Measurements from ENCODE around the gene PIGR. TPM values are rescaled to one million over a fixed set of nuclear protein-coding genes. Genes with fewer than 3 reads are reported as not detected.

Gene PIGR
- total and polyA plus RNA-seq, 2 of the 4 experiments (the other 2 are of a cell fraction): not detected

DNA sequence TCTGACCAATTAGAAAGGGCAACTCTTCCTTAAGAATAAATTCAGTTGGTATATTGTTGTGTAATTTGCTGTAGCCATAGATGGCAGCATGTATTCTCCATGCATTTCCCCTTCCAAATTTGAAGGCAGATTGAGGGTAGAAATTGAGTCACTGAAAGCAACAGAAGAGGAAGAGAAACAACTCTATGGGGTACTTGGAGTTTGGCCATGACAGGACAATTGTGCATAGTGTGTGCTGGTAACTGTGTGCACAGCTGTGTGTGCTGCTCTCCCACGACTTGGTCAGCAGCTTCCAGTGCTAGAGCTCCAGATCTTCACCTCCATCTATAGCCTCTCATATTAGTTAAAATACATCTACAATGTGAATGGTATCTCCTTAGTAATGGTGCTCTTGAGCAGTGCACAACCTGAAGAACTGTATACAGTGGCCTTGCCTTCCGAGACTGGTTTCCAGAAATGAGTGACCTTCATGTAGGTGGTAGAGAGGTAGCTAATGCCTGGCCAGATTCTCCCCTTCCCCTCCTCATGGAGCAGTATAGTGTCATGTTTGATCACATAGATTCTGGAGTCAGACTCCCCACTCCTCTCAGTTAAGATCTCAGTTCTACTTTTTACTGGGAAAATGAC is 24.9 kb upstream of the PIGR start:
- no peak for ATAC-seq (ENCODE audit: low read depth)
- H4K5ac ChIP-seq (ENCODE audit: low read depth, low read length): no peak overlapping the region

More for the DNA sequence above, 24.9 kb upstream of the PIGR start:
- WGBS, 2 experiments (ENCODE audit: extremely low coverage in 2 of 2, insufficient read length in 1 of 2): no CpG with 5 or more reads among the region's 2 CpGs
- no peaks in the 10 kb centered on the region for H3K36me3 ChIP-seq (ENCODE audit: control insufficient read depth, insufficient read depth, low read length)
- no peak overlapping the region for H2BK5ac ChIP-seq (ENCODE audit: low read depth, low read length, poor library complexity, severe bottlenecking)
- no peaks in the 10 kb centered on the region for H4K20me1 ChIP-seq (ENCODE audit: insufficient read depth, low read length)
- H3K4ac ChIP-seq (ENCODE audit: low read depth, low read length): no peak overlapping the region
- H3K9me1 ChIP-seq (ENCODE audit: insufficient read depth, low read length): 0 out of 2 replicates have a peak, but pooled peaks cover 2% of the 10 kb centered on the region
- CTCF ChIA-PET: interaction anchor here (1.6 kb wide), 1 partner anchor 11 kb away, joined by 12 read pairs; no protein-coding TSS in a partner anchor
- no peak overlapping the region for H3K4me3 ChIP-seq (ENCODE audit: insufficient read depth, low read depth, low read length)
- H3K9ac ChIP-seq (ENCODE audit: low read depth, low read length): no peak overlapping the region
- in situ Hi-C loops (cut with MboI; ENCODE audit: low sequenced_read_pairs) (no loop called here), intact Hi-C loops (cut with micrococcal nuclease) (no loop called here), dilution Hi-C loops (cut with HindIII; ENCODE audit: low sequenced_read_pairs, unreplicated experiment) (no loop called here)
- H2AK9ac ChIP-seq (replicated peaks; ENCODE audit: low read depth, low read length, poor library complexity): no peak overlapping the region
- H2AFZ ChIP-seq (replicated peaks; ENCODE audit: low read length, poor library complexity): no peak overlapping the region
- no peaks in the 10 kb centered on the region for H3K4me1 ChIP-seq (ENCODE audit: control insufficient read depth, insufficient read depth, low read length)
- H4K91ac ChIP-seq (ENCODE audit: insufficient read depth, low read depth, low read length): no peak overlapping the region
- H3K14ac ChIP-seq (replicated peaks; ENCODE audit: low read depth, low read length): no peak overlapping the region
- H3K27me3 ChIP-seq (ENCODE audit: control insufficient read depth, insufficient read depth, low read length): peaks cover 46% of the 10 kb centered on the region
- H2BK15ac ChIP-seq (ENCODE audit: low read depth, low read length): no peak overlapping the region
- H3K18ac ChIP-seq (ENCODE audit: low read depth, low read length): no peak overlapping the region
- no peak overlapping the region for H3K27ac ChIP-seq (ENCODE audit: insufficient read depth, low read length)
- no peak for DNase-seq
- H3K56ac ChIP-seq (ENCODE audit: extremely low read depth, insufficient read depth, low read length): no peak overlapping the region
- H2BK20ac ChIP-seq (ENCODE audit: low read depth, low read length): no peak overlapping the region
- H3K79me1 ChIP-seq (ENCODE audit: low read depth in 1 of 2, low read length in 2 of 2): no peaks in the 10 kb centered on the region
- POLR2A ChIA-PET (ENCODE audit: unreplicated experiment): no interaction called here
- H4K8ac ChIP-seq (ENCODE audit: low read depth in 2 of 2, low read length in 2 of 2): no peak overlapping the region
- H2BK120ac ChIP-seq (ENCODE audit: low read depth, low read length): no peak overlapping the region
- TF ChIP-seq USF2 (IDR thresholded peaks at IDR 0.05; ENCODE audit: low read depth, low read length) (no peak), POLR2A (IDR thresholded peaks at IDR 0.05; ENCODE audit: low read depth, low read length) (no peak), FOS (IDR thresholded peaks at IDR 0.05; ENCODE audit: low read depth, low read length) (no peak)
- no peak overlapping the region for H2AK5ac ChIP-seq (ENCODE audit: low read depth, low read length)
- H3K4me2 ChIP-seq (ENCODE audit: low read depth, low read length): no peak overlapping the region
- no peak overlapping the region for H3K23ac ChIP-seq (ENCODE audit: low read depth, low read length)
- BruUV-seq (replicated peaks): no TSS peak
- no peaks in the 10 kb centered on the region for H3K9me3 ChIP-seq (ENCODE audit: control insufficient read depth, insufficient read depth, low read length)

All from IMR-90 (cell line).